ENCODE results near the gene NANOS3.

DNA sequence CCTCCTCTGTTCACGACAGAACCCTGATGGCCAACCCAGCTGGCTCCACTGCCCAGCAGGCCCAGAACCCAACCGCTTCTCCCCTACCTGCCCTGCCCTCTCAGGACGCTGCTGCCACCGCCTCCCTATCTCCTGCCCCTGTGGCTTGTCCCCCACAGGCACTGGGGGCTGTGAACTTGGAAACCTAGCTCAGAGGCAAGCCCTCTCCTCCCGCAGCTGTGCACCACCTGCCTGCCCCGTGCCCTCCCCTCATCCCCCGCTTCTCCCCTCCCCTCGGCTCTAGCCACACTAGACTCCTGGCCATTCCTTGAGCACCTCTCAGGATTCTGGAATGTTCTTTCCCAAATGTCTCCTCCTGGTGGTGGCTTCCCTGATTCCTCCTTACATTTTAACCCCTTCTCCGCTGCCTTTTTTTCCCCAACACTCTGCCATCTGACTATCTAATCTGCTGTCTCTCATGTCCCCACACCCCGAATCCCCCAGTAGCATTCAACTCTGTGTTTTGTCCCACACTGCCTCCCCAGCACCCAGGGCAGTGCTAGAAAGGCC, 6.7 kb downstream of the NANOS3 start:
- TF ChIP-seq TAF1 (IDR thresholded peaks at IDR 0.05; ENCODE audit: borderline replicate concordance, insufficient read depth, low read length) = no peak
- TF ChIP-seq, protein P1, sequence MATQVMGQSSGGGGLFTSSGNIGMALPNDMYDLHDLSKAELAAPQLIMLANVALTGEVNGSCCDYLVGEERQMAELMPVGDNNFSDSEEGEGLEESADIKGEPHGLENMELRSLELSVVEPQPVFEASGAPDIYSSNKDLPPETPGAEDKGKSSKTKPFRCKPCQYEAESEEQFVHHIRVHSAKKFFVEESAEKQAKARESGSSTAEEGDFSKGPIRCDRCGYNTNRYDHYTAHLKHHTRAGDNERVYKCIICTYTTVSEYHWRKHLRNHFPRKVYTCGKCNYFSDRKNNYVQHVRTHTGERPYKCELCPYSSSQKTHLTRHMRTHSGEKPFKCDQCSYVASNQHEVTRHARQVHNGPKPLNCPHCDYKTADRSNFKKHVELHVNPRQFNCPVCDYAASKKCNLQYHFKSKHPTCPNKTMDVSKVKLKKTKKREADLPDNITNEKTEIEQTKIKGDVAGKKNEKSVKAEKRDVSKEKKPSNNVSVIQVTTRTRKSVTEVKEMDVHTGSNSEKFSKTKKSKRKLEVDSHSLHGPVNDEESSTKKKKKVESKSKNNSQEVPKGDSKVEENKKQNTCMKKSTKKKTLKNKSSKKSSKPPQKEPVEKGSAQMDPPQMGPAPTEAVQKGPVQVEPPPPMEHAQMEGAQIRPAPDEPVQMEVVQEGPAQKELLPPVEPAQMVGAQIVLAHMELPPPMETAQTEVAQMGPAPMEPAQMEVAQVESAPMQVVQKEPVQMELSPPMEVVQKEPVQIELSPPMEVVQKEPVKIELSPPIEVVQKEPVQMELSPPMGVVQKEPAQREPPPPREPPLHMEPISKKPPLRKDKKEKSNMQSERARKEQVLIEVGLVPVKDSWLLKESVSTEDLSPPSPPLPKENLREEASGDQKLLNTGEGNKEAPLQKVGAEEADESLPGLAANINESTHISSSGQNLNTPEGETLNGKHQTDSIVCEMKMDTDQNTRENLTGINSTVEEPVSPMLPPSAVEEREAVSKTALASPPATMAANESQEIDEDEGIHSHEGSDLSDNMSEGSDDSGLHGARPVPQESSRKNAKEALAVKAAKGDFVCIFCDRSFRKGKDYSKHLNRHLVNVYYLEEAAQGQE (IDR thresholded peaks at IDR 0.05; ENCODE audit: insufficient read depth in 1 of 2, low read depth in 2 of 2, low read length in 2 of 2) = no peak
